PC-3 (cell line): ENCODE results near the gene MRFAP1L1. TPM values are rescaled to one million over a fixed set of nuclear protein-coding genes. Genes with fewer than 3 reads are reported as not detected.

Experiments
- ATAC-seq: fragments of 200-7000 bp; cut with Tn5 transposase; 2 replicates; pipeline ENCODE4 v1.9.1; 2020; ENCODE audit warnings: mild to moderate bottlenecking, moderate library complexity
- BruUV-seq: library from RNA; stranded (reverse); fragments of 400-500 nt; replicated peaks from 2 replicates; lab custom pipeline; 2021; lab: Mats Ljungman, UMichigan
- CTCF ChIA-PET: fragments of 300-600 bp; sonication (Branson Sonifier 250); formaldehyde crosslinking; loops from one replicate; lab custom pipeline; 2022; ENCODE audit warnings: antibody characterized with exemption; lab: Charles Lee
- POLR2A ChIA-PET: fragments of 300-600 bp; sonication (Branson Sonifier 250); formaldehyde crosslinking; loops from one replicate; lab custom pipeline; 2022; ENCODE audit warnings: antibody characterized with exemption; ENCODE audit not compliant: unreplicated experiment; lab: Charles Lee
- DNase-seq: peaks from one replicate; pipeline ENCODE4 v3.0.0-alpha.2; 2015
- H2AFZ ChIP-seq: fragments of 300-600 bp; sonication (generic); 2 replicates; pipeline ENCODE4 v1.6.0; 2016; ENCODE audit warnings: antibody characterized with exemption, low read length
- H3F3A ChIP-seq: fragments of 300-600 bp; sonication (generic); one replicate; pipeline ENCODE4 v1.6.0; 2017; ENCODE audit warnings: antibody characterized with exemption, low read length, control low read depth, mild to moderate bottlenecking; ENCODE audit not compliant: unreplicated experiment
- H3K27ac ChIP-seq: fragments of 300-600 bp; sonication (generic); 2 replicates; pipeline ENCODE4 v1.5.1; 2016; ENCODE audit warnings: mild to moderate bottlenecking, low read length
- H3K27me3 ChIP-seq: fragments of 300-600 bp; sonication (generic); 2 replicates; pipeline ENCODE4 v1.6.1; 2016; ENCODE audit warnings: low read length, mixed read lengths
- H3K36me3 ChIP-seq: fragments of 300-600 bp; sonication (generic); 2 replicates; pipeline ENCODE4 v1.6.1; 2016; ENCODE audit warnings: low read depth, mixed run types, low read length, mixed read lengths
- H3K4me1 ChIP-seq: fragments of 300-600 bp; sonication (generic); 2 replicates; pipeline ENCODE4 v1.5.1; 2016; ENCODE audit warnings: low read length; ENCODE audit not compliant: insufficient read depth
- H3K4me2 ChIP-seq: fragments of 300-600 bp; sonication (generic); 2 replicates; pipeline ENCODE4 v1.6.0; 2016; ENCODE audit warnings: low read length
- H3K4me3 ChIP-seq: fragments of 300-600 bp; sonication (generic); 2 replicates; pipeline ENCODE4 v1.5.1; 2016; ENCODE audit warnings: mild to moderate bottlenecking, low read length, mixed read lengths
- H3K79me2 ChIP-seq: fragments of 300-600 bp; sonication (generic); 2 replicates; pipeline ENCODE4 v1.6.1; 2017; ENCODE audit warnings: low read length, mixed read lengths
- H3K9ac ChIP-seq: fragments of 300-600 bp; sonication (generic); 2 replicates; pipeline ENCODE4 v1.6.0; 2016; ENCODE audit warnings: mild to moderate bottlenecking, low read length
- H3K9me2 ChIP-seq: fragments of 300-600 bp; sonication (generic); replicated peaks from 2 replicates; pipeline ENCODE4 v1.6.1; 2016; ENCODE audit warnings: mixed run types, low read length, mixed read lengths
- H3K9me3 ChIP-seq: fragments of 300-600 bp; sonication (generic); 2 replicates; pipeline ENCODE4 v1.6.1; 2016; ENCODE audit warnings: low read length, mixed read lengths
- H4K20me1 ChIP-seq: fragments of 300-600 bp; sonication (generic); 2 replicates; pipeline ENCODE4 v1.6.1; 2016; ENCODE audit warnings: low read length, mixed read lengths
- EZH2 ChIP-seq: fragments of 300-600 bp; sonication (generic); IDR thresholded peaks from one replicate; pipeline ENCODE4 v1.6.1; 2017; ENCODE audit warnings: antibody characterized with exemption, mild to moderate bottlenecking, low read length; ENCODE audit not compliant: unreplicated experiment
- EZH2phosphoT487 ChIP-seq: fragments of 300-600 bp; sonication (generic); IDR thresholded peaks from 2 replicates; pipeline ENCODE4 v1.6.1; 2018; ENCODE audit warnings: mild to moderate bottlenecking, antibody characterized with exemption, low read length, borderline replicate concordance
- intact Hi-C: fragments of 100-400 bp; cut with micrococcal nuclease; formaldehyde crosslinking; loops from 2 replicates; pipeline ENCODE4 v1.9.0; 2023
- total RNA-seq: library from RNA; depleted of rRNA; stranded (reverse); fragments of >200 nt; gene quantifications from 2 replicates; pipeline ENCODE4 v1.2.3, GENCODE V29; 2014
- TF ChIP-seq, protein P1 (sequence below): fragments of 300-600 bp; sonication (generic); conservative IDR thresholded peaks from 2 replicates; pipeline ENCODE4 v1.5.1; 2017; ENCODE audit warnings: antibody characterized with exemption, low read depth, mild to moderate bottlenecking, low read length

MRFAP1L1 gene
- total RNA-seq, 1 experiment from 2014 or later: 50.5 TPM

DNA sequence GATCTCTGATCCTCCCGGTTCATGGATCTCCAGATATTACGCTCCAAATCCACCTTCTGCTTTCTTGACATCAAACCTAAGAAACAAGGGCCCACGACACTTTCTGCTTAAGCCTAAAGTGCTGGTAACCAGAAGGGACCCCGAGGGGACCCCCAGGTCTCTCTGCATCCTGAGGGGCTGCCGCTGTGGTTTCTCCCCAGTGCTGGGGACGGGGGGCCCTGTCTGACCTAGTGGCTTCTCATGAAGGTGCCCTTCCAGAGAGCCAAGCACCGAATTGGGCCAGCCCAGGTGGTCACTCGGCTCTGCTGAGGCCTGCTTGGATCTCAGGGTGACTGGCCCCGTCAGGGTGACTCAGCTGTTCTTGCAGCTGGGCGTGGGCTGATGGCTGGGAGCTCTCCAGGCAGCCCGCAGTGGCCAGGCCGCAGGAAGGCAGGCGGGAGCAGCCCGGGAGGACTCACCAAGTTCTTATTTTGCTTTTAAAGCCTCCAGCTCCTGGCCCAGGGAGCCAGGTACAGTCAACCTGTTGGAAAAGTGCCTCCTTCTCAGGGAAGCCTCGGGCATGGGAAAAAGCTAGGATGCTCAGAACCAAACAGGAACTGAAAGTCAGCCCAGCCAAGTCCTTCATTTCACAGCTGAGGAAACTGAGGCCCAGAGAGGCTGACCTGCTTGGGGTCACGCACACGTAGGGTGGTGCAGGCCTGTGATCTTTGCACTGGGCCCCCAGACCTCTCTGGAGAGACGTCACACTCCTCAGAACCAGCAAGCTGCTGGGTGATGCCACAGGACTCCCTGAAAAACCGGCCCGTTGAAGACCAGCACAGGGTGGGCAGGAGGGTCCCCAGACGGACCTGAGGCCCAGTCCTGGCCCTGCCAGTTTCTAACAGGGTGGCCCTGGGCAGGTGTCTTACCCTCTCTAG lies 23.0 kb upstream of the MRFAP1L1 start:
- H3K9ac ChIP-seq: peak overlapping the region; percentile 82
- H4K20me1 ChIP-seq: no peaks in the 10 kb centered on the region
- no peaks in the 10 kb centered on the region for H3F3A ChIP-seq
- no peaks in the 10 kb centered on the region for H3K9me2 ChIP-seq
- no peaks in the 10 kb centered on the region for H3K27me3 ChIP-seq
- ATAC-seq: peak; percentile 95
- intact Hi-C loops: no loop called here
- no peak overlapping the region for H3K4me3 ChIP-seq
- H3K4me2 ChIP-seq: peak overlapping the region; percentile 33
- ChIA-PET CTCF (no interaction called here), POLR2A (no interaction called here)
- DNase-seq: peak; percentile 74
- H2AFZ ChIP-seq: peak overlapping the region; percentile 63
- peaks cover 10% of the 10 kb centered on the region for H3K4me1 ChIP-seq
- TF ChIP-seq EZH2phosphoT487: no peak
- TF ChIP-seq, protein P1, sequence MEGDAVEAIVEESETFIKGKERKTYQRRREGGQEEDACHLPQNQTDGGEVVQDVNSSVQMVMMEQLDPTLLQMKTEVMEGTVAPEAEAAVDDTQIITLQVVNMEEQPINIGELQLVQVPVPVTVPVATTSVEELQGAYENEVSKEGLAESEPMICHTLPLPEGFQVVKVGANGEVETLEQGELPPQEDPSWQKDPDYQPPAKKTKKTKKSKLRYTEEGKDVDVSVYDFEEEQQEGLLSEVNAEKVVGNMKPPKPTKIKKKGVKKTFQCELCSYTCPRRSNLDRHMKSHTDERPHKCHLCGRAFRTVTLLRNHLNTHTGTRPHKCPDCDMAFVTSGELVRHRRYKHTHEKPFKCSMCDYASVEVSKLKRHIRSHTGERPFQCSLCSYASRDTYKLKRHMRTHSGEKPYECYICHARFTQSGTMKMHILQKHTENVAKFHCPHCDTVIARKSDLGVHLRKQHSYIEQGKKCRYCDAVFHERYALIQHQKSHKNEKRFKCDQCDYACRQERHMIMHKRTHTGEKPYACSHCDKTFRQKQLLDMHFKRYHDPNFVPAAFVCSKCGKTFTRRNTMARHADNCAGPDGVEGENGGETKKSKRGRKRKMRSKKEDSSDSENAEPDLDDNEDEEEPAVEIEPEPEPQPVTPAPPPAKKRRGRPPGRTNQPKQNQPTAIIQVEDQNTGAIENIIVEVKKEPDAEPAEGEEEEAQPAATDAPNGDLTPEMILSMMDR: no peak
- no peak for TF ChIP-seq EZH2
- no peaks in the 10 kb centered on the region for H3K9me3 ChIP-seq
- no peaks in the 10 kb centered on the region for H3K79me2 ChIP-seq
- TSS peak; percentile 46 for BruUV-seq
- H3K36me3 ChIP-seq: no peaks in the 10 kb centered on the region
- H3K27ac ChIP-seq: peak overlapping the region; percentile 88

DNA sequence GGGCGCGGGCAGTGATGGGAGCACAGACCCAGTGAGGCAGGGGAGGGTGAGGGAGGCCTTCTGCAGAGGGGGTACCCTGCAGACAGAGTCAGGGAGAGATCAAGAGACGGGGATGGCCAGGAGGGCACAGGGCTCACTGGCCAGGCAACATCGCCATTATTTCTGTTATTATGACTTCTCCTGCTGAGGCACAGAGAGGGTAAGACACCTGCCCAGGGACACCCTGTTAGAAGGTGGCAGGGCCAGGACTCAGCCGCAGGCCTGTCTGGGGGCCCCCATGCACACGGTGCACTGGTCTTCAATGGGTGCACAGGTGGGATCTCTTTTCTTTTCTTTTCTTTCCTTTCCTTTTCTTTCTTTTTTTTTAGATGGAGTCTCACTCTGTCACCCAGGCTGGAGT lies 22.1 kb upstream of the MRFAP1L1 start:
- Histone ChIP-seq H3K4me3 (no peak overlapping the region), H3K4me2 (no peak overlapping the region), H2AFZ (no peak overlapping the region), H3F3A (no peaks in the 10 kb centered on the region), H4K20me1 (no peaks in the 10 kb centered on the region), H3K9me3 (no peaks in the 10 kb centered on the region), H3K9me2 (no peaks in the 10 kb centered on the region), H3K27me3 (no peaks in the 10 kb centered on the region), H3K27ac (peak overlapping the region; percentile 88; the same call in 1 of the 2 replicates), H3K4me1 (peaks cover 10% of the 10 kb centered on the region), H3K9ac (no peak overlapping the region), H3K79me2 (no peaks in the 10 kb centered on the region), H3K36me3 (no peaks in the 10 kb centered on the region)
- intact Hi-C loops: no loop called here
- ChIA-PET CTCF (no interaction called here), POLR2A (no interaction called here)
- BruUV-seq: no TSS peak
- ATAC-seq: no peak
- no peak for DNase-seq
- no peak for TF ChIP-seq EZH2
- TF ChIP-seq, protein P1: no peak

GRCh38 chr4:6731318-6731675 lies 21.6 kb upstream of the MRFAP1L1 start:
- H3K27ac ChIP-seq: no peak overlapping the region
- intact Hi-C loops: no loop called here
- no peaks in the 10 kb centered on the region for H3K27me3 ChIP-seq
- no peak overlapping the region for H3K4me3 ChIP-seq
- no peak overlapping the region for H3K4me2 ChIP-seq
- H3K9ac ChIP-seq: no peak overlapping the region
- H2AFZ ChIP-seq: no peak overlapping the region
- H3K36me3 ChIP-seq: no peaks in the 10 kb centered on the region
- CTCF ChIA-PET: no interaction called here
- H3F3A ChIP-seq: no peaks in the 10 kb centered on the region
- no peaks in the 10 kb centered on the region for H3K79me2 ChIP-seq
- no peaks in the 10 kb centered on the region for H4K20me1 ChIP-seq
- peaks cover 10% of the 10 kb centered on the region for H3K4me1 ChIP-seq
- no peaks in the 10 kb centered on the region for H3K9me3 ChIP-seq
- no TSS peak for BruUV-seq
- POLR2A ChIA-PET: no interaction called here
- TF ChIP-seq EZH2 (no peak), EZH2phosphoT487 (no peak)
- TF ChIP-seq, protein P1: no peak
- DNase-seq (no peak), ATAC-seq (no peak)
- no peaks in the 10 kb centered on the region for H3K9me2 ChIP-seq
